Heart left ventricle (tissue), 13 donors: ENCODE data around the gene NUDT1.

Experiments
- CTCF ChIP-seq, 12 donors: fragments of 200-600 bp; sonication (generic) in 4 of 12; IDR thresholded peaks; one replicate each; pipeline versions ENCODE4 v1.5.0 to v1.8.0; 2018 to 2022; ENCODE audit warnings: antibody characterized with exemption in 12 of 12, mild to moderate bottlenecking in 5 of 12
- POLR2A ChIP-seq, 2 donors: fragments of 450-650 bp; IDR thresholded peaks; one replicate each; pipeline ENCODE4 v1.6.1; 2017; ENCODE audit warnings: antibody characterized with exemption in 2 of 2, mild to moderate bottlenecking in 2 of 2, moderate library complexity in 2 of 2
- donor health status: ischemic (EF 13 %, LVEDD 7.1; RV severe dilation, severe dysfunction).
- donor health status: DM: no; HTN: yes; CAD: no.
- donor health status: DM: no; HTN: no; CAD: no.
- donor health status: ischemic (EF 25% LVEDD 6.9; RV normal size, moderate dysfunction).
- donor health status: ischemic (EF 25% LVEDD 5.7; RV mildly dilated, moderate dysfunction).
- donor health status: ischemic (EF 35%, LVEDD 5.7; RV mildly dilated, moderate dysfunction).
- donor health status: nonischemic (EF 11% LVEDD 7.7; RV severe dilation, severe dysfunction).
- donor health status: DM: yes; HTN: yes; CAD: no.
- donor health status: PGD.
- donor health status: ischemic (EF 29% LVEDD 5.4; RV normal size, mild dysfunction).
- donor health status: nonischemic (EF 23%, LVEDD 6.1; RV moderate dilation, normal function).

GRCh38 chr7:2251381-2251780, 9.4 kb downstream of the NUDT1 start:
- TF ChIP-seq CTCF (IDR thresholded peaks at IDR 0.05): no peak
- no peak for TF ChIP-seq POLR2A (IDR thresholded peaks at IDR 0.05)
